SH-SY5Y (cell line): ENCODE data around the gene CTDSPL.

Experiments used
- GATA2 ChIP-seq: IDR thresholded peaks from 2 replicates; pipeline ENCODE4 v1.6.1; 2011; ENCODE audit warnings: mild to moderate bottlenecking, low read depth, low read length
- GATA3 ChIP-seq: IDR thresholded peaks from 2 replicates; pipeline ENCODE4 v1.6.1; 2011; ENCODE audit warnings: low read depth, mild to moderate bottlenecking, low read length, moderate library complexity

The CTDSPL gene

DNA sequence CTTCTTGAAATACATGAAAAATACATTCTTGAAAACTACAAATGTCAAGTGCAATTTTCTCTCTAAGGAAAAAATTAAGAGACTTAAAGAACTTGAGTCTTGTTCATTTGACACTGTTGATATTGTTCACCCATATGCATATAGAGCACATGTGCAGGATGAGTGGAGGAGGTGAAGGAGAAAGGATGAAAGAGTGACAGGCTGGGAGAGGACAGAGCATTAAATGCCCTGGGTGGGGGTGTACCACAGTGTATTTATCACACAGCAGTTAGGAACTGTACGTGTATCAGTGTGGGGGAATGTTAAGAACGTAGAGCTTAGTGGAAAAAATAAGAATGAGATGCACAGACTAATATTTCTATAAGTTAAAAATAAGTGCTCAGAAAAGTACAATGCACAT lies 45.7 kb downstream of the CTDSPL start:
- TF ChIP-seq GATA3 (no peak), GATA2 (no peak)

GRCh38 chr3:37907906-37908305 lies 46.2 kb downstream of the CTDSPL start:
- TF ChIP-seq GATA3 (no peak), GATA2 (no peak)

DNA sequence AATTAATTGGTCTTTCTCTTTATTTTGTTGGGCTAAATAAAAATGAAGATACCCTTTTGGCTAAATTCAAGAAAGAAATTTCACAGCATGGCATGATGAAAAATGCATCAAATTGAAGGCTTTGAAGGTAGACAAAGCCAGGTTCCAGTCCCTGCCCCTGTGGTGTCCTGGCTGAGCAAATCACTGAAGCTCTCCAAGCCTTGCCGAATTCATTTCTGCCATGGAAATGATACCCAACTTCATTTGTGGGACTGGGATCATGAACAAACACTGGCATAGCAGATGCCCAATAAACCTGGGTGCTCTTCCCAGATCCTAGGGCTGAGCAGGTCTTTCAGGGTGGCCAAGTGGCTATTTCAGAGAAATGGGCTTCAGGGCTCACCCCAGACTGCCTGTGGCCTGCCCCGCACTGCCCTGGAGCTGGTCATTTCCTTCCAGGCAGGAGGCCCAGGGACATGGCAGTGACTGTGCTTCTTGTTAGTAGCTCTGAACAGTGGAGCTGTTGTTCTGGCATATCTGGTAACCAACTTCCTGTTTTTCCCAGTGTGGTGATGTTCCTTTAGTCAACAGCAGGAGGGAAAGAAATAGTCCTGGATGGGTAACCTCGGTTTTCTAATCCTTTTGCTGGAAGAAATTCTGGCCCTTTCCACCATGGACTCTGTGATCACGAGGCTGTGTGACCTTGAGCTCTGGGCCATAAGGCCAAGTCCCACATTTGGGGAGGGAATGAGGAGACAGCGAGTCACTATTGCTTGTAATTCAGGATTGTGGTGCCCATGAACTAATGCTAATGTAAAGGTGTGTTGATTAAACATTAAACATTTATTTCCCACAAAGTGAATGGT lies 47.6 kb downstream of the CTDSPL start:
- TF ChIP-seq GATA3 (no peak), GATA2 (no peak)

- TF ChIP-seq GATA3, result no peak
- TF ChIP-seq GATA2, result no peak
These were observed 49.2 kb downstream of the CTDSPL start for GRCh38 chr3:37910671-37911400.

GRCh38 chr3:37912052-37912733 lies 50.5 kb downstream of the CTDSPL start:
- TF ChIP-seq GATA3 (no peak), GATA2 (no peak)

- TF ChIP-seq GATA3, result no peak
These were observed 51.8 kb downstream of the CTDSPL start for GRCh38 chr3:37913522-37913921.

- TF ChIP-seq GATA2 (no peak), GATA3 (no peak)
These were observed 55.0 kb downstream of the CTDSPL start for GRCh38 chr3:37916685-37917084.

DNA sequence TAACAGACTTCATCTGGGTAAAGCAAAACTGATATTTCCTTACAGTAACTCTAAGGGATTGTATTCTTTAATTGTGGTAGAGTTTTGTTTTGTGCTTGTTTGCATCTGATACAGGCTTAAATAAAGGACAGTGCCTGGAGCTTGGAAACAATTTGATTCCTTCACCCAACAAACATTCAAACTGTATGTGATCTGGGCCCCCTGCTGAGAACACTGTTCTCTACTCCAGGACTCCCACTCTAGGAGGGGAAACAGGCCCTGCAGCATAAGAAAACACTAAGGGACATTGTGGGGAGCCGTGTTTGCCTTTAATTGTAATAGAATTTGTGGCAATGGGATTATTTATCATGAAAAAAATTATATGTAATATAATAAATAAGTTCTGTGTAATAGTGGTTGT lies 56.9 kb downstream of the CTDSPL start:
- no peak for TF ChIP-seq GATA3
- TF ChIP-seq GATA2, result no peak

DNA sequence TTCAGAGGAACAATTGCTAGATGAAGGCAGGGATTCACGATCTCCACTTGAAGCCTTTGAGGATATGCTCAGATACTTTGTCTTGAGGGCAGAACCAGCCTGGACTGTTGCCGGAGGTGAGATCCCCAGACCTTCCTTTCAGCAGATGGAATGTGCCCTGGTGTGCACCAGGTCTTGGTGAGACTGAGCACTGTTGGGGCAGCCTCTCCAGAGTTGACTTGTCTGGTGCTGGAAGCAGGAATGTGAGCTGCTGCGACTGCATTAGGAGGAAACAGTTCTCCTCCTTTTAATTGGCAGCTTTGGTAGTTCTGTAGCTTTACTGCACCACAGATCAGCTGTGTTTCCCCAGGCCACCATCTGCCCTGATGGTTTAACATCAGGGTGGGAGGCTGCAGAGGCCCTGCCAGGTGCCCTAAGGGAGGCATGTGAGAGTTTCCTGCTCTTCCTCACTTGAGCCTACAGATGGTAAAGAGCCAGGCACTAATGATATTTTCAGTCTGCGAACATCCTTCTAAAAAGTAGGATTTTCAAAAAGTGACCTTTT lies 58.5 kb downstream of the CTDSPL start:
- TF ChIP-seq GATA2 (no peak), GATA3 (no peak)

DNA sequence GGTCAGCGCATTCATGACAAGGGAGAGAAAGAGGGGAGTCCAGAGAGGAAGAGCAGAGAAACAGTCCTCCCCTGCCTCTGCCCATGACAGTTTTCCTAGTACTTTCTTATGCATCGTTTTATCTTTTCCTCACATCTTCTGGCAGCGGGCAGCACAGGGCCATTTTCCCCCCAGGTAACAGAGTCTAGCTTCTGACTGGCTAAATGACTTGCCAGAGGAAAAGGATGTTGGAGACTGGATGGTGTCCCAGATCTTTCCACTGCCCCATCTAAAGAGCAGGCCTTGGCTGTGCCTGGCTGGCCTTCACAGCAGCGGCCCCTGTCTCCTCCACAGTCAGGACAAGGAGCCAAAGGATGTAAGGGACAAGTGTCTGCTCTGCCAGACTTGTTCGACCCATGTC lies 59.3 kb downstream of the CTDSPL start:
- peak; percentile 91 for TF ChIP-seq GATA2
- peak; percentile 49; the same call in 1 of the 2 replicates for TF ChIP-seq GATA3

DNA sequence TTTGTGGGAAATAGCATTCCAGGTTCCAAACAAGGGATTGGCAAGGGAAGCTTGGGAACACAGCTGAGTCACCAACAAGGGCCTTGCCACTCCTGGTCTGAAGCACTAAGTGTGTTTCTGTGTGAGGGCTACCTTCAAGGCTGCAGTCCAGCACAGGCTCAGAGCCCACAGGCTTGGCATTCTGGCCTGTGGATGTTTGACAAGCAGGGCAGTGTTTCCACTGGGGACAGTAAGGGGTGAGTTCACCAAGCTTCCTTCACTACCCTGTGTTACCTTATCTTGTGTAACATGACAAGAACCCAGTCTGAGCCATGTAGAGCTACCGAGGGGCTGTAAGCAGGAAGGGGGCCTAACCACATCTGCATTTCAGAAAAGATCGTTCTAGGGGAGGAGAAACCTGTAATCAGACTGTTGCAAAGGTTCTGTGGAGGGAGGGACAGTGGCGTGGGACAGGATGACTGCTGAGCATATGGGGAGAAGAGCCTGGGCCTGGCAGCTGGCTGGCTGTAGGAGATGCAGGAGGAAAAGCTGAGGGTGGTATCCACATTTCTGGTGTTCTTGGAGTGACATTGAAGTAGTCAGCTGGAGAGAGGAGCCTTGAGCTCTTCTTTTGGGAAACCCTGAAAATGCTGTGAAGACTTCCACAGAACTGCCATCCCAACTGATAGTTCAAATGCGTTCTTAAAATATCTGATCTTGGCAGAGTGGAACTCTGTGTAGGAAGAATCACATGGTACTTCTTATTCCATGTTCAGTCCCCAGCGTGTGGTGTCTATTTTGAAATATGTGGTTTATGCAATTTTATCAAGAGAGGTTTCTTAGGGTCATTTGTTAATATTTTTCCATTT lies 61.3 kb downstream of the CTDSPL start:
- TF ChIP-seq GATA2 (no peak), GATA3 (no peak)

- TF ChIP-seq GATA2 (no peak), GATA3 (no peak)
These were observed 61.9 kb downstream of the CTDSPL start for GRCh38 chr3:37923569-37924040.

DNA sequence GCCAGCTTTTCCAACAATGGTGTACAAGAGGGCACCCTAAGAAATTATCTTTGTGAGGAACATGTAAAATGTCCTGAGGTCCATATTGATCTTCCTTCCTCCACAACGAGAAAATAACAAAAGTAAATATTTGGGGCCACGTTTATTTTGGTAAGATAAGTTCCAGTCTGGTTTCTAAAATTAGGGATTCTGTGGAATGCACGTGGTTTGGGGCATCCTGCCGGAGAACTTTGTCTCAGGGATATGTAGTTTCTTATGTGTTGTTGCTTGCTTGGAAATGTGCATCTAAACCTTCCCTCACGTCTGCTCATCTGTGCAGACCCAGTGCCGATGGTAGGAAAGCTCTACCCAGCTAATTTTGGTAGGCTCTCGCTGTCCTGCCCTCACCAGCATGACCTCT lies 62.8 kb downstream of the CTDSPL start:
- TF ChIP-seq GATA2, result no peak
- no peak for TF ChIP-seq GATA3

DNA sequence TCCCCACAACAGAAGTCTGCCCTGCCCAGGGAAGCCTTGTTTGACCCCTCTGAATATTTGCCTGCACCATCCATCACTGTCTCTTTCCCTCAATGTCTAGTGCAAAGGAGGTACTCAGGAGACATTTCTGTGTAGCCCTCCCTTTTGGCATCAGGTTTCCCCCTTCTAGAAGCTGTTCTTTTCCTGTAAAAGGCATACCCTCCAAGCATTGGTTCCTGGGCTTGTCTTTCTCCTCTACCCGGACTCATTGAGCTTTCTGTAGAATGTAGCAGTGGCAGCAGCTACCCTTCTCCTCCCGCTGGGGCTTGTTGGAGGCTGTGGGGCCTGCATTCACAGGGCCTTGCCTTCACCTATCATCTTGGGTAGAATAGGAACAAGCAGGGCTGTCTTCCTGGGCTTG lies 63.5 kb downstream of the CTDSPL start:
- TF ChIP-seq GATA3, result no peak
- TF ChIP-seq GATA2, result no peak

DNA sequence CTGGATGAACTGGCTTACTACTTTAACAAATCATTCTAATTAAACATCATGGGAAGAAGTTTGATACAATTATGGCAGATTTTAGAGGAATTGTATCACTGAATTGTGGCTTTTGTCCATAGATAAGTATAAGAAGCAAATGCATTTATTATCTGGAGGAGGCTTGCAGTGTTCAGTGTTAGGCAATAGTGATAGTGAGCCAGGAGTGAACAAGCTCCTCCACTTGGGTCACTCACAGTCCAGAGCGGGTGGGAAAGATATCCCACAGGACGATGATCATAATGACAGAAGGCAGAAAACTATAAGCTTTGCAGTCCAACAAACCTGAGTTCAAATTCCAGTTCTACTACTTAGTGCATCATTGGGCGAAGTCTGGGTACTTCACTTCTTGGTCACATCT lies 64.9 kb downstream of the CTDSPL start:
- TF ChIP-seq GATA3 (no peak), GATA2 (no peak)
